NOMO-1 treated with DMSO at 0.1 percent for 48 hours (cell line): ENCODE data around the gene HMGB2.

Experiments used
- DNase-seq: peaks from one replicate; lab custom pipeline; 2025; ENCODE audit not compliant: unreplicated experiment; lab: John Stamatoyannopoulos, UW

Gene HMGB2

DNA sequence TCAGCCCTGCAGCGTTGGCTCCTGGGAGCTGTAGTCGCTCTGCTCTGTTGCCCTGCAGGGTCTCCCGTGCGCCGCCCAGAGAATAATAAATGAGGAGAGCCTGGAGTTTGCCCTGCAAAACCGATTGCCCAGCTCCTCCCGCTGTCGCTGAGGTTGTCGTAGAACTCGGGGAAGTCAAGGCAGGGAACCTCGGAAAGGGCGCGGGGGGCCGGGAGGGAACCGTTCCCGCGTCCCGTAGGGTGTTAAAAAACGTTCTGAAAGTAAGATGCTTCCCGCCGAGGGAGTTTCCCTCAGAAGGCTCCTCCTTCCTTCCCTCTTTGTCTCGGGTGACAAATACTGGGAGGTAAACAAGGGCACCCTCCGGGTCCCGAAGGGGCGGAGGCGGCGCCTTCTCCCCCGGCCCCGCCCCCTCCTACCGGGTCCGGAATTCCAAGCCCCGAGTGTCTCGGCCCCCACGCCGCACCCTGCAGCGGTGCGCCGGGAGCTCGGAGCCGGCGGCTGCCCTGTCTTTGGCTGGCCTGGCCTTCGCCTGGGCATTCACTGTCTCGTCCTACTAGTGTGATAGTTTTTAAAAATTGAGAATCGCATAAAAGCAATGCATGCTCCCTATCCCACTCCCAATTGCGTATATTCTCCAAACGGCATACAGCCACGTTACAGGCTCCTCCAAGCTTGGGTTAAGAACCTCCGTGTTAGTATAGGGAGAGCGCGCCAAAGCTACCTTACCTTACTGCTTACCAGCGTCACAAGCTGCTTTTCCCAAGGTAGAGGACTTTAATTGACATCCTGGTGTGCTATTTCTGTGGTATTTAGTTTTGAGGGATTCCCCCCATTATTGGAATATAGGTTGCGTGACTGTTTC, 964 bp upstream of the HMGB2 start:
- DNase-seq, result peak; percentile 71

DNA sequence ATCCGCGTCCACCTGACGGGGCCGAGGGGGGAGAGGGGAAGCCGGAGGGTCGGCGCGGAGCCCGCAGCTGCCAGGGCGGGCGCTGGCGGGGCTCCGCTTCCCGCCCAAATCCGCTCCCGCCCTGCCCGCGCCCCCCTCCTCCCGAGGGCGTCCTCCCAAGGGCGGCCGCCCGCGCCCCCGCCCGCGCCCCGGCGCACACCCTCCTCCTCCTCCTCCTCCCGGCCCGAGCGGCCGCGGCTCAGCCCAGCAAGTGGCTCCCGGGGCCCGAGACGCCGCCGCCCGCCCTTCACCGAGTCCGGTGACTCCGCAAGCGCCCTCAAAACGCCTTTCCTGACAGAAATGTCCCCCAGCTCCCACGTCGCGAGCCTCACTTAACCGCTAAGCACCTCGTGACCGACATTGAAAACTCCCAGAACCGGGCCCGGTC, 487 bp downstream of the HMGB2 start:
- DNase-seq, result no peak

DNA sequence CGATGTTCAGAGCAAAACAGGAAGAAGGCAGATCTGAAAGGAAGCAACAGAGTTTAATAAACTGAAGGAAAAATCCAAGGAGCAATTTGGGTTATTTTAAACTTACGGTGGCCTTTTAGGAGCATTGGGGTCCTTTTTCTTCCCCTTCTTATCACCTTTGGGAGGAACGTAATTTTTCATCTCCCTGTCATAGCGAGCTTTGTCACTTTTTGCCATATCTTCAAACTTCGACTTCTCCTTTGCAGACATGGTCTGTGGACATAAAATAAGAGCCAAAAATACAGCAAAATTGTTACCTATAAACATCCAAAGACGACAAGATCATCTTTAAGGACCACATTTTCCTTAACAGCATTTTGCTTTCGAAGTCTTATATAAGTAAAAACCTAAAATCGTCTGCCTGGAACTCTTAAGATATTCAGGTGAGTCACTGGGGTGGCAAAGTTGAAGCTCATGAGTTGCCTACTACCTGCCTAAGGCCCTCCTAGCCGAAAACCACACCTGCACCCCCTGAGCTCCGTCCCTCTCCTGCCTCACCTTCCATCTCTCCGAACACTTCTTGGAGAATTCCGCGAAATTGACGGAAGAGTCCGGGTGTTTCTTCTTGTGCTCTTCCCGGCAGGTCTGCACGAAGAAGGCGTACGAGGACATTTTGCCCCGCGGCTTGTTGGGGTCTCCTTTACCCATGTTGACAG, 1.0 kb downstream of the HMGB2 start:
- DNase-seq, result no peak

DNA sequence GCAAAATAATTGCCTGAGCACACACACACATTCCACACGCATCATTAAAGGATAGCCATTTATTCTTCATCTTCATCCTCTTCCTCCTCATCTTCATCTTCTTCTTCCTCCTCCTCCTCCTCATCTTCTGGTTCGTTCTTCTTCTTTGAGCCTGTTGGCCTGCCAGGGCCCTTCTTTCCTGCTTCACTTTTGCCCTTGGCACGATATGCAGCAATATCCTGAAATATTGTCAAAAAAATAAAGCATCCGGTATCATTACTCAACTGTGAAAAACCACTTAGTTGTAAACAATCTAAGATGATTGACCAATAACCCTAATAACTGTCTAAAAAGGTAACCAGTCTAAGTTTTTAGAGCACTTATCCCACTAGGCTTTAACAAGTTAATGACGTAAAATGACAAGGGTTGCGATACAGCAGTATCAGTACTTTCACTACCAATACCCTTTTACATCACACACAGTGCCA, 2.1 kb downstream of the HMGB2 start:
- DNase-seq, result peak; percentile 62

DNA sequence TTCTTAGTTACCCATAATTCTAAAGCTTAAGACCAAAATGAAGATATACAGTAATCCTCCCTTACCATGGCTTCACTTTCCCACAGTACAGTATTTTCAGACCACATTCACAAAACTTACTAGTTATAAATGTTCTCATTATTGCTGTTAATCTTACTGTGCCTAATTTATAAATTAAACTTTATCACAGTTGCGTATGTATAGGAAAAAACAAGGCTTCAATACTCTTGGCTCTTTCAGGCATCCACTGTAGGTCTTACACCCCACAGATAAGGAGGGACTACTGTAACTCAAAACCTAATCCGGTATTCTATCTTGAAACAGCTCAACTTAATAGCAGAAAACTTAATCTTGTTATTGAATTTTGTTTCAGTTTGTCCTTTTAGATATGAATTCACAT, 3.6 kb downstream of the HMGB2 start:
- DNase-seq, result no peak

DNA sequence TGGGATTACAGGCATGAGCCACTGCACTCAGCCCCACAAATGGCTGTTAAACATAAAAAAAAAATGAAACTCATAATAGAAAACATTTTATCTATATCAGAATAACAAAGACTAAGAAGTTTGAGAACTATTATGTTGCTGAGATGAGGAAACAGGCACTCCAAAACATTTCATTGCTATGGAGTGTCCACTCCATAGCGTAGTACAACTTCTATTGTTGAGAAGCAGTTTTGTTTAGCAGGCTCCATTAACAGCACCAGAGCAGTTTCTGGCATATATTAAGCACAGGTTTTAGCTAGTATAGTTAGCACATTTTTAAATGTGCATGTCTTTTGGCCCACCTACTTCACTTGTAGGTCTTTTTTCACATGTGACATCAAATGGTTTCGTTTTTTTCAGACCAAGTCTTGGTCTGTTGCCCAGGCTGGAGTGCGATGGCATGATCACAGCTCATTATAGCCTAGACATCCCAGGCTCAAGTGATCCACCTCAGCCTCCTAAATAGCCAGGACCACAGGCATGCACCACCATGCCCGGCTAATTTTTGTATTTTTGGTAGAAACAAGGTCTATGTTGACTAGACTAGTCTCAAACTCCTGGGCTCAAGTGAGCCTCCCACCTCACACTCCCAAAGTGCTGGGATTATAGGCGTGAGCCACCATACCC, 5.8 kb downstream of the HMGB2 start:
- no peak for DNase-seq

DNA sequence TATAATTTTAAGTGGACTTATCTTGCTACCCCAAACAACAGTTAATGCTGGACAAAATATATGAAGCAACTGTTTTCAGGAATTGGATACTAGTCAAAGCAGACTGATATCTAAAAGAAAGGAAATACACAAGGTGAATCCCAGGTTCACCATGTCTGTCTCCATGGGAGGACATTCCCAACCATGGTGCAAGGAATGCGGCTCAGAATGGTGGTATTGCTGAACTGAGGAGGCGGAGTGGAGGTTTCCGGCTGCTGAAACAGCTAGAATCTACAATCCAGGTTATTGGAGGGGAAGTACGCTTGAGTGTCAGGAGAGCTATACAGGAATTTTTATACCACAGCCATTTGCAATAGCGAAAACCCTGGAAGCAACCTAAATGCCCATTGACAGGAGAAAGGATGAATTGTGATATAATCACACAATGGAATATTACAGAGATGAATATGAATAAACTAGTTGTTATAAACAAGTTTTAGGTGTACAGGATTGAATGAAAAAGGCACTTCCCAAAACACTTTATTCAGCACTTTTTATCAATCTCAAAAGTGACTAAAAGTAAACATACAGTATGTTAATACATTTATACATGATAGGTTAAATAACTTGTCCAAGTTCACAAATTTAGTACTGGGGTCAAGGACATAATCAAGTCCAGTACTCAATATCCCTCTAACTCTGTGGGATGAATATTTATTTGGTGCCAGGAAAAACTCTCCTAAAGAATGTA, 9.0 kb downstream of the HMGB2 start:
- no peak for DNase-seq

DNA sequence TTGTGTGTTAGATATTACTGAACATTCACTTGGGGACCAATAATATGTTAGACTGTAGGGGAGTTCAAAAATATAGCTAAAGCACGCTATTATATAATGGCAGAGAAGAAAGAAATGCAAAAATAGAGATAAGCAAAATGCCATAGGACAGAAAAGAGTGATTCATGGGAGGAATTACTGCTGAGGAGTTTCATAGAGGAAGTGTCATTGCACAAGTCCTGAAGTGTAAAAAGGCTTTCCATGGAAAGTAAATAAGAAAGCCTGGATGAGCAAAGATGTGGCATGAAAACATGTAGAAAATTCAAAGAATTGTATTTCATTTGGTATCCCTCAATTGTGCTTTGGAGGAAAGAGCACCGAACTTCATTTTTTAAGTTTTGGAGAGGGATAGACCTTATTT, 14.5 kb downstream of the HMGB2 start:
- peak; percentile 59 for DNase-seq

DNA sequence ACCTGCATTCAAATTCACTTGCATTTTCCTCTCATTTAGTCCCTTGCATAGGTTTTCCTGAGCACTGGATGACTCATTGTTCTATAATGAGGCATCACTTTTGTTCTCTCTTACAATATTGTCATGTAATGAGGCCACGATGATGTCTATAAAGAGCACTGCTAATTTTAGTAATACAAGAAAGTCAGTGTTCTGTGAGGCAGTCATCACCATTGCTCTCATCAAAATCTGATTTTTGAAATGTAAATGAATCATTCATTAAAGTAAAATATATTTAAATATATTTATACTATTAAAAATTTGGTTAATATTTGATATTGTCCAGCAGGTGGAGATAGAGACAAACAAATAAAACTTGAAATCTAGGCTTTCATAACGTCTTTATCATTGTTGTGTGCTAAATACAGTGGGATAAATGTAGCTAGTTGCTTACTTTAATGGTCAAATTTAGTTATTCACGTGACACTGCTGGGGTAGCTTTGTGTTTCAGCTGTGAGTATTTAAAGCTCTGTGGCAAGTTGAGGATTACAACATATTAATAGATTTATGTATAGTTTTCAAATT, 15.4 kb downstream of the HMGB2 start:
- peak; percentile 53 for DNase-seq

DNA sequence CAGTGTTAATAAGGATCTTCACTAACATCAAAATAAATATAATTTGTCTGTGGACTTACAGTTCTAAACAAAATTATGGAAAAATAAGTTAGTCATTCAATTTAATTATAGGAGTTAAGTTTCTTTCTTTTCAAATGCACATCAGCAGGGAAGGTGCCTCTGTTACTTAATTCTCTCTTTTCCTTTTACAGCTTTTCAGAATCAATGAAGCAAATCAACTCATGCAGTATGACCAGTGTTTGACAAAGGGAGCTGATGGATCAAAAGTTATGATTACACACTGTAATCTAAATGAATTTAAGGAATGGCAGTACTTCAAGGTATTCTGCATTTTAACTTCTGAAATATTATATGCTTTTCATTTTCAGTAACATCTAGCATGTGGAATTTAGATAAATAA, 15.9 kb downstream of the HMGB2 start:
- no peak for DNase-seq

DNA sequence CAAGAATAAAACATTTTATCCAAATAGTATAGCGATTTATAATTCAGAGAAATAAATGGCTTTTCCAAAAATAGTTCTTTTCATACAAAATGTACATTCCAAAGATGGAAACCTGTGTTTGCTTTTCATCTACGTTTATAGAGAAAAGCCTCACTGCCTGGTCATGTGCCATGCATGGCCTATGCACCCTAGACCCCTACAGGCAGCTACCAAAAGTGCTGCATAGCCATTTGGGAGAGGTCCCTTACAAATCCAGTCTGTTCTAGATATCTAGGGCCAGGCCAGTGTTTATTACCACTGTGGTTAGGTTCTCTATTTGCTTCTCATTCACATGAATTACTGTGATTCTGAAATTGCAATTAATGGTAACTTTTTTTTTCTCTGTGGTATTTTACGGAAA, 17.2 kb downstream of the HMGB2 start:
- no peak for DNase-seq

DNA sequence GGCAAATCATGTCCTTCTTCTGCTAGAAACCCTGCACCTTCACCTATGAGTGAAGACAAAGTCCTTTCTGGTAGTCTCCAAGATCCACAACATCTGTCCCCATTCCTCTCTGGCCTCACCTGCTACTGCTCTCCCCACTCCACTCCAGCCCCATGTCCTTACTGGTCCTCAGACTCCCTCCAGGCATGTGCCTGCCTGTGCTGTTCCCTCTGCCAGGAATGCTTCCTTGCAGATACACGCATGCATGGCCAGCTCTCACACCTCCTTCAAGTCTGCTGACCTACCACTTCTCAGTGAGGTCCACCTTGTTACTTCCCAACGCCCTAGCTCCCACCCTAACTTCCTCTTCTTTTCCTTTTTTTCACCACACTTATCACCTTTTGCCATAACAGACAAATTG, 18.1 kb downstream of the HMGB2 start:
- DNase-seq, result no peak

DNA sequence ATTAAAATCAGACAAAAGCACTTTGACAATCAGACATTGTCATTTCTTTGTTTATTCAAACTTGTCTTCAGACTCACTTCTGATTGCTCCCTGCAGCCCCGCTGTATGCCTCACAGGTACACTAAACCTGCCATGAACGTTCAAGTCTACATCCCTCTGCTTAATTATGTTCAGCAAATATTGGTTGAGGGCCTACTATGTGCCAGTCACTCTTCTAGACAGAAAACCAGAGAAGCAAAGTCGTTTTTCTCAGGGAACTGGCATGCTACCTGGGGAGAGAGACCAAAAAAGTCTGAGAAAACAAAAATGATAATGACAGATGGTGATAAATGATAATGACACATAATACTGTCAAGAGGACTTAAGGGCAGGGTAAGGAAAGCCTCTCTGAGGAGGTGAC, 19.4 kb downstream of the HMGB2 start:
- no peak for DNase-seq

DNA sequence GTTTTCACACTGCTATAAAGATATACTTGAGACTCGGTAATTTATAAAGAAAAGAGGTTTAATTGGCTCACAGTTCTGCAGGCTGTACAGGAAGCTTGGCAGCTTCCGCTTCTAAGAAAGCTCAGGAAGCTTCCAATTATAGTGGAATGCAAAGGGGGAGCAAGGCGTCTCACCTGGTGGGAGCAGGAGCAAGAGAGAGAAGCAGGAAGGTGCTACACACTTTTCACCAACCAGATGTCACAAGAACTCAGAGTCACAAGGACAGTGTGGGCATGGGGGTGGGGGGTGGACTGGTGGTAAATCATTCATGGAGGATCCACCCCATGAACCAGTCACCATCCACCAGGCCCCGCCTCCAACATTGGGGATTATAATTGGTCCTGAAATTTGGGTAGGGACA, 22.8 kb downstream of the HMGB2 start:
- no peak for DNase-seq

DNA sequence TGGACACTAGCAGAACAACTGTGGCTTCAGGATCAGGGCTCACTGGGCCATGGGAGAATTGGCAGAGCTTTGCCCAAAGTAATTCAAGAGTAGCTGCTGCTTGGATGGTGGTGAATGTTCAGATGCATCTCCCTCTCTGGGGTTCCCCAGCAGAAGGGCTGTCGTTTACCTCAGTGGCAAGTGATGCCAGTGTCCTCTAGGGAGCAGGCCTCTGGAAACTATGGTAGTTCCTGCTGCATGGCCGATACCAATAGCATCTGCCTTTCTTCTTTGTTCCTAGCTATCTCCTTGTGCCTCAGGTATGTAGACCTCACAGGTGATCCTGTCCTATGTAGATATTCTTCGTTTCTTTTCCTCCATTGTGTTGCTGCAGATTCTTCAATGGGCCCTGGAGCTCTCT, 26.4 kb downstream of the HMGB2 start:
- DNase-seq, result no peak

DNA sequence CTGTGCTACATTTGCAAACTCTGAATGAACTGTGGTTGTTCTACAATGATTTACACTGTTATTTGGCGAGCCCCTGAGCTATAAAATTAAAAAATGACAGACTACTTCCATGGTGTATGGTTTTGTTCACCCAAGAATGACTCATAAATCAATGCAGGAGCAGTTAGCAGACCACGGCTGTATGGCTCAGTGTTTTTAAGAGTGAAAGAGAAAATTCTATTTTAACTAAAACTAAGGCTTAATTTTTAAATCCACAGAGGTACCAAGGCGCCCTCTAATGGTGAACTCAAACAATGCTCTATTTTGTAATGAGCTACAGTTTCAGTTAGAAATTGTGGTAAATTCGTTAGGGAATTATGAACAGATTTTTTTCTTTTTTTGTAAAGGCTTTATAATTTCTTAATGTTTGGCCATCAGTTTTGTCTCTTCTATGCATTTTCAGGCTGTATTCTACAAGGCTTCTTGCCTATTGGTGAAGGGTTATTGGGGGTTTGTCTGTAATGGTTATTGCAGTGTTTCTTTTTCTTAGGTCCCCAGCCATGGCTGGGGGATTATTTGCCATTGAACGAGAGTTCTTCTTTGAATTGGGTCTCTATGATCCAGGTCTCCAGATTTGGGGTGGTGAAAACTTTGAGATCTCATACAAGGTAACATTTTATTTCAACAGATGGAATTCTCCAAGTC, 32.5 kb downstream of the HMGB2 start:
- peak; percentile 40 for DNase-seq

DNA sequence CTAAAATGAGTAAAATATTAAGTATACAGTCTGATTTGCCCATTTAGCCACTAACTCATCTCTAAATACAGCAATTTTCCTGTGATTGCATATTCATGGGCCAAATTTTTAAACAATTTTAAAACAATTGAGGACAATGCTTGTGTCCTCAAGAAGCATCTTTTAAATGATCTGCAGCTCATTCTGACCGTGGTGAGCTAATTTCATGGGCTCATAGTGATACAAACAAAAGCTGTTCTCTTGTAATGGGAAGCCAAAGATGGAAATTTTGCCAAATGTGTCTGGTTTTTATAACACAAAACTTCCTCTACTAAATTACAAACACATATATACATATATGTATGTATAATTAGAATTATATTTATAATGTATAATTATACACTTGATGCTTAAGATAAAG, 39.7 kb downstream of the HMGB2 start:
- no peak for DNase-seq

DNA sequence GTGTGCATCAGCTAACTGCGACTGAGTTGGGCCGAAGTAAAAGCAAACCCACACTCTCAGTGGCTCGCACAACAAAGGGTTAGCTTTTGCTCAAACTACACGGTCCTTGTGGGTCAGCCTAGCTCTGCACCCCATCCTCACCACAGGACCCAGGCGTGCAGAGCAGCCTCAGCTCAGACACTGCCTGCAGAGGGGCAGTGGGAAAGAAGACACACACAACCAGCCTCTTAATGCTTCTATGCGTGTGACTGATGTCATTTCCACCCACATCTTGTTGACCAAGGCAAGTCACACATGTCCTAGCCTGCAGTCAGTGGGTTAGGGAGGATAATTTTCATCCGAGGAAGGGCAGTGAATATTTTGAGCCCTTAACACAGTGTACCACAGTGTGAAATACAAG, 40.5 kb downstream of the HMGB2 start:
- DNase-seq, result no peak

DNA sequence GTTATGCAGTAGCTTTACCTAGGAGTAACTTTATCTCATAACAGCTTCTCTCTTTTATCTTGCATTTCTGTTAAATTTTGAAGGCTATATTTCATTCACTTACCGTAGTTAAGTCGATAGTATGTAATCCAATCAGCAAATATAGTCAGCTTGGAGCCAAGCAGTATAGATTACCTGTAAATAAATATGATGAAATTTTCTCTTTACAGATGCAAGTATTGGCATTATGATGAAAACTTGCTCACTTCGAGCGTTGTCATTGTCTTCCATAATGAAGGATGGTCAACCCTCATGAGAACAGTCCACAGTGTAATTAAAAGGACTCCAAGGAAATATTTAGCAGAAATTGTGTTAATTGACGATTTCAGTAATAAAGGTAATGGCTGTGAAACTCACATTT, 42.3 kb downstream of the HMGB2 start:
- no peak for DNase-seq

DNA sequence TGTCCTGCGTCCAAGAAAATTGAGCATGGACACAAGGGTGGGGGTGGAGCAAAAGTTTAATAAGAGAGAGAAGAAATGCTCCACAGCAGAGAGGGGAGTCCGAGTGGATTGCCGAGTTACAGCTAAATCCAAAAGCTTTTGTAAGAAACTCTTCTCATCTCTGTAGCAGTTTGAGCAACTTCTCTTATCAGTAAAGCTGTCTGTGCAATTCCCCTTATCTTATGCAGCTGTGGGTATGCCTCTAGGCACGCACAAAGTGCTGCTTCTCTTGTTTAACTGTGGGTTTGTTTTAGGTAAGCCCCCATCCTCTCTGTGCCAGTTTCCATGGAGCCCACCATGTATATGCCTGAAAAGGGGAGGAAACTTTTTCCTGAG, 44.8 kb downstream of the HMGB2 start:
- DNase-seq, result no peak
